GM19043 (cell line): Measurements from ENCODE around the gene PEPD.

Experiments
- ATAC-seq: cut with Tn5 transposase; IDR thresholded peaks from one replicate; pipeline ENCODE4 v1.9.1; 2021; ENCODE audit warnings: low read depth; ENCODE audit not compliant: unreplicated experiment

PEPD gene

GRCh38 chr19:33443638-33444561, 77.7 kb downstream of the PEPD start:
- no peak for ATAC-seq

- no peak for ATAC-seq
These were observed 78.9 kb downstream of the PEPD start for GRCh38 chr19:33442706-33443105.

GRCh38 chr19:33441828-33442227, 79.8 kb downstream of the PEPD start:
- no peak for ATAC-seq

GRCh38 chr19:33441277-33441699, 80.3 kb downstream of the PEPD start:
- ATAC-seq: no peak

DNA sequence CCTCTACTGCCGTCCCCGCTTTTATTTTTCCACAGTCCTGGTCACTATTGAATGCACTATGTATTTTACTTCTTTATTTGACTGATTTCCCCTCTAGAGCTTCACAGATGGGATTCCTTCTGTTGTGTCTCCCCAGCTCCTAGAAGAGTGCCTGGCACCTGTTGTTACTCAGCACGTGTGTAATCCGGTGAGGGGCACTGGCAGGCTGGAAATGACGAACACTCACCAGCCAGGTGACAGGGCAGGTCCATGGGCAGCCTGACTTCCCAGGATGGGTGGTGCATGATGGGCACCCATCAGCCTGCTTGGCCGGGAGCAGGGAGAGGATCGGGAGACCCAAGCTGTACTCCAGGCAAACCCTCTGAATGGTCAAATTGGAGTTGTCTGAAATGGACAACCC, 80.9 kb downstream of the PEPD start:
- ATAC-seq: no peak

DNA sequence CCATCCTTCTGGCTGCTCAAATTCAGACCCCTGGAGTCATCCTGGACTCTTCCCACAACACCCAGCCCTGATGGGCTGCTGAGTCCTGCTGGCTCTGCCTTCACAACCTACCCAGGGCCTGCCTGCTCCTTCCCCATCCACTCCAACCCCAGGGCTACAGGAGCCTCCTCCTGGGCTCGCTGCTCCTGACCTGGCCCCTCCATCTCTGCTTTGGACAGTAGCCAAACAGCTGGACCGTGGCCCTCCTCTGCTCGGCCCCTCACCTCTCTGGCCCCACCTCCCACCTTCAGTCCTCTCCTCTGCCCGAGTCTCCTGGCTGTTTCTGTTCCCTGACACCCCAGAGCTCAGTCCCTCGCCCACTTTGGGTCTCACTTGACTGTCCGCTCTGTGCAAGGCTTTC, 81.3 kb downstream of the PEPD start:
- ATAC-seq: no peak

- ATAC-seq: no peak
These were observed 82.4 kb downstream of the PEPD start for GRCh38 chr19:33438987-33439781.

DNA sequence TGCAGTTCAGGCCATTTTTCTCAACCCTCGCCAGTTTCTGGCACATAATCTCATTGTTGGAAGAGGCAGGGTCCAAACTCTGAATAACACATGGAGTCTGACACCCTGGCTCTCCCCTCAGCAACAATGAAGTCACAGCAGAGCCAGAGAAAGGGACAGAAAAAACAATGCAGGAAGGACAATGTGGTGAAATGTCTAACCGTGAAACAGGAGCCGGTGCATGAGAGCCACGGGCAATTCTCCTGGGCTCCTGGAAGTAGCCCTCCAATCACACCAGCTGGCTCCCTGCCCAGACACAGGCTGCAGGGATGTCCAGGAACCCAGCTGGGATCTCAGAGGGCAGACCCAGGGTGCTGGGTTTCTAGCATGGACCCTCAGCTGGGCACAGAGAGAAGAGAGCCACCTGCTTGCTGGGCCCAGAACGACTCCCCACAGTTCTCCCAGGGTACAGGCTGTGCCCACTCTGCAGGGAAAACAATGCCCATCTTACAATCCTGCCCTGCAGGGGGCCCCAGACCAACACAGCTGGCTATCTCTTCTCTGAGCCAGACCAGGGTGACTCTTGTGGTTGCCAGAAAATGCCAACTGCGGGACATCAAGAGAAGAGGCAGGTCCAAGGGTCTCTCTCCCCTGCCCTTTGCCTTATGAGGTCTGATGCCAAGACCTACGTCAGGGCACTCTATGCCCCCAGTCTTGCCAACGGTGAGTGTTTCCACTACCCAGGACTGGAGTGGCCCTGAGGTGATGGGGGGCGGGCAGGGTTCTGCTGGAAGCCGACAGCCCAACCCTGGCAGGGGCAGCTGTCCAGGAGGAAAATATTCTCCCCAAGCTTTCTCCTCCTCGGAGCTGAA, 83.5 kb downstream of the PEPD start:
- no peak for ATAC-seq

GRCh38 chr19:33437393-33437820, 84.2 kb downstream of the PEPD start:
- no peak for ATAC-seq

GRCh38 chr19:33436360-33437345, 84.9 kb downstream of the PEPD start:
- no peak for ATAC-seq

DNA sequence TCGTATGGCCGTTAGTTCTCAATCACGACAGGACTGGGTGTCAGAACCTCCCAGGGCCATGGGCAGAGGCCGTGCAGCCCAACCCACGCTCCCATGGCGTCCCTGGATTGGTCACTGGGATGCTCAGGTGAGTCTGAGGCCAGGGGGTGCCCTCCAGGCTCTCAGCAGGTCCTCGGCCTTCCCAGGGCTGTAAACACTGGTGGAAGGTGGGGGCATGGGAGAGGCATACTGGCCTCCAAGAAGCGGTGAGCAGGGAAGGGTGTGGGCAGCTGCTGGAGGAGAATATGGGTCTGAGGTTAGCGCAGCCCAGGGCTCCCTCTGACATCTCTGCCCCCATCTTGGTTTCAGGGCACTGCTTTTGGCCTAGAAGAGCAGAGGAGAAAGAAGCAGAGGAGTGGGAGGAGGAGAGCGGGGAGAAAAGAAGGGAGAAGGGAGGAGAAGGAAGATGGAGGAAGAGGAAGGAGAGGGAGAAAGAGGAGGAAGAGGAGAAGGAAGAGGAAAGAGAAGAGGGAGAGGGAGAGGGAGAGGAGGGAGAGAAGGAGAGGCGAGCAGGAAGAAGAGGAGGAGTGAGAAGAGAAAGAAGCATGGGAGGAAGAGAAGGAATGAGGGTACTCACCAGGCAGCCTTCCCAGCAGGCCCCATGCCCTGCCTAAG, 85.8 kb downstream of the PEPD start:
- ATAC-seq: no peak

- ATAC-seq: no peak
These were observed 86.5 kb downstream of the PEPD start for GRCh38 chr19:33434886-33435705.

GRCh38 chr19:33434069-33434885, 87.3 kb downstream of the PEPD start:
- no peak for ATAC-seq

DNA sequence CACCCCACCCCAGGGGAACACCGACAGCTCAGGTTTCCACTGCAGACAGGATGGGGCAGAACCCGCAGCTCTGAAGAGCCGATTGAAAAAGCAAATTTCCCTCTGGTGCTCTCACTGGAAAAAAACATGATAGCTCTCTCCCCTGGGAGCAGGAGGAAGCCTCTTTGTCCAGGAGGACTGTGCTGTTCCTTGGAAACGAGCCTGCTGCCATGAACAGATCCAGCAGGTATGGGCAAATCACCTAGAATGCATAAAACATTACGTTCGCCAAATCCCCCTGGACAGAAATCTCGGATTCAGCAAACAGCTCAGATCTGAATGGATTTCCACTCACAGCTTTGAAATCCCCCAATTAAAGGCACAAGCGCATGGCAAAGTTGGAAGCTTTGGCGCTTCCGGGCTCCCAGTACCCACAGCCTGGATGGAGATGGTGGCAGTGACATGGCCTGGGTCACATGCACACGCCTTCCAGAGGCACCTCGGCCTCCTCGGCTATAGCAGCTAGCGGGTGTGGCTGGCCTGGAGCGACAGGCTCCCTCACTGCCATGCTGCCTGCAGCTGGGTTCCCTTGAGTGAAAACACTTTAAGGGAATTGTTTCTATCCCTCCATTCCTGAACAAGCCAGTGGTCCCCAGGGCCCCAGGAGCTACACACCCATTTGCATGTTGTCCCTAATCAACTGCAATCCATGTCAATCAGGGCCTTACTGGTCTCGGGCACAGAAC, 89.0 kb downstream of the PEPD start:
- no peak for ATAC-seq

GRCh38 chr19:33432015-33432414, 89.6 kb downstream of the PEPD start:
- ATAC-seq: no peak

- ATAC-seq: no peak
These were observed 90.8 kb downstream of the PEPD start for GRCh38 chr19:33430674-33431277.
